ENCODE results near the gene SLC25A19.

Gene SLC25A19

GRCh38 chr17:75326226-75326848 is 37.1 kb upstream of the SLC25A19 start:
- peaks cover 68% of the 10 kb centered on the region for H3K79me2 ChIP-seq (ENCODE audit: control insufficient read depth, low read length)
- H3K27me3 ChIP-seq (ENCODE audit: control insufficient read depth, low read length), result no peaks in the 10 kb centered on the region
- H4K20me1 ChIP-seq (ENCODE audit: control insufficient read depth, insufficient read depth, low read depth, low read length), result no peaks in the 10 kb centered on the region
- H3K4me2 ChIP-seq (ENCODE audit: low read length), result no peak overlapping the region
- H3K27ac ChIP-seq (ENCODE audit: low read depth, low read length), result no peak overlapping the region
- H3K36me3 ChIP-seq (ENCODE audit: control insufficient read depth, low read length), result peaks cover 67% of the 10 kb centered on the region
- no peaks in the 10 kb centered on the region for H3K9me2 ChIP-seq (replicated peaks; ENCODE audit: control insufficient read depth, low read length)
- TF ChIP-seq EZH2phosphoT487 (IDR thresholded peaks at IDR 0.05; ENCODE audit: borderline replicate concordance, low read length), result no peak
- TF ChIP-seq, protein P1, sequence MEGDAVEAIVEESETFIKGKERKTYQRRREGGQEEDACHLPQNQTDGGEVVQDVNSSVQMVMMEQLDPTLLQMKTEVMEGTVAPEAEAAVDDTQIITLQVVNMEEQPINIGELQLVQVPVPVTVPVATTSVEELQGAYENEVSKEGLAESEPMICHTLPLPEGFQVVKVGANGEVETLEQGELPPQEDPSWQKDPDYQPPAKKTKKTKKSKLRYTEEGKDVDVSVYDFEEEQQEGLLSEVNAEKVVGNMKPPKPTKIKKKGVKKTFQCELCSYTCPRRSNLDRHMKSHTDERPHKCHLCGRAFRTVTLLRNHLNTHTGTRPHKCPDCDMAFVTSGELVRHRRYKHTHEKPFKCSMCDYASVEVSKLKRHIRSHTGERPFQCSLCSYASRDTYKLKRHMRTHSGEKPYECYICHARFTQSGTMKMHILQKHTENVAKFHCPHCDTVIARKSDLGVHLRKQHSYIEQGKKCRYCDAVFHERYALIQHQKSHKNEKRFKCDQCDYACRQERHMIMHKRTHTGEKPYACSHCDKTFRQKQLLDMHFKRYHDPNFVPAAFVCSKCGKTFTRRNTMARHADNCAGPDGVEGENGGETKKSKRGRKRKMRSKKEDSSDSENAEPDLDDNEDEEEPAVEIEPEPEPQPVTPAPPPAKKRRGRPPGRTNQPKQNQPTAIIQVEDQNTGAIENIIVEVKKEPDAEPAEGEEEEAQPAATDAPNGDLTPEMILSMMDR (IDR thresholded peaks at IDR 0.05; ENCODE audit: low read depth, low read length, poor library complexity, severe bottlenecking), result no peak
- H3K4me1 ChIP-seq (ENCODE audit: control insufficient read depth, low read length), result peaks cover 43% of the 10 kb centered on the region
- H3F3A ChIP-seq (ENCODE audit: control insufficient read depth, insufficient read depth), result peaks cover 29% of the 10 kb centered on the region
- H3K9me3 ChIP-seq (ENCODE audit: control insufficient read depth, insufficient read depth, low read length), result no peaks in the 10 kb centered on the region
- no peak overlapping the region for H3K4me3 ChIP-seq (ENCODE audit: low read length)

GRCh38 chr17:75325827-75326225 is 36.6 kb upstream of the SLC25A19 start:
- Histone ChIP-seq H3K79me2 (ENCODE audit: control insufficient read depth, low read length) (peaks cover 65% of the 10 kb centered on the region), H3K27ac (ENCODE audit: low read depth, low read length) (no peak overlapping the region), H4K20me1 (ENCODE audit: control insufficient read depth, insufficient read depth, low read depth, low read length) (no peaks in the 10 kb centered on the region), H3K9me3 (ENCODE audit: control insufficient read depth, insufficient read depth, low read length) (no peaks in the 10 kb centered on the region), H3K4me2 (ENCODE audit: low read length) (no peak overlapping the region), H3F3A (ENCODE audit: control insufficient read depth, insufficient read depth) (peaks cover 29% of the 10 kb centered on the region), H3K4me3 (ENCODE audit: low read length) (no peak overlapping the region), H3K36me3 (ENCODE audit: control insufficient read depth, low read length) (peaks cover 67% of the 10 kb centered on the region), H3K27me3 (ENCODE audit: control insufficient read depth, low read length) (no peaks in the 10 kb centered on the region), H3K9me2 (replicated peaks; ENCODE audit: control insufficient read depth, low read length) (no peaks in the 10 kb centered on the region), H3K4me1 (ENCODE audit: control insufficient read depth, low read length) (peaks cover 48% of the 10 kb centered on the region)
- TF ChIP-seq, protein P1 (IDR thresholded peaks at IDR 0.05; ENCODE audit: low read depth, low read length, poor library complexity, severe bottlenecking), result no peak

- Histone ChIP-seq H3K9me3 (ENCODE audit: control insufficient read depth, insufficient read depth, low read length) (no peaks in the 10 kb centered on the region), H3K4me3 (ENCODE audit: low read length) (no peak overlapping the region), H4K20me1 (ENCODE audit: control insufficient read depth, insufficient read depth, low read depth, low read length) (no peaks in the 10 kb centered on the region), H3K9me2 (replicated peaks; ENCODE audit: control insufficient read depth, low read length) (no peaks in the 10 kb centered on the region), H3K27ac (ENCODE audit: low read depth, low read length) (0 out of 2 replicates have a peak overlapping the region, but pooled peaks have one; percentile 19), H3K4me1 (ENCODE audit: control insufficient read depth, low read length) (peaks cover 53% of the 10 kb centered on the region), H3F3A (ENCODE audit: control insufficient read depth, insufficient read depth) (peaks cover 31% of the 10 kb centered on the region), H3K27me3 (ENCODE audit: control insufficient read depth, low read length) (no peaks in the 10 kb centered on the region), H3K36me3 (ENCODE audit: control insufficient read depth, low read length) (peaks cover 67% of the 10 kb centered on the region), H3K4me2 (ENCODE audit: low read length) (no peak overlapping the region), H3K79me2 (ENCODE audit: control insufficient read depth, low read length) (peaks cover 64% of the 10 kb centered on the region)
- TF ChIP-seq, protein P1 (IDR thresholded peaks at IDR 0.05; ENCODE audit: low read depth, low read length, poor library complexity, severe bottlenecking), result no peak
- no peak for TF ChIP-seq EZH2phosphoT487 (IDR thresholded peaks at IDR 0.05; ENCODE audit: borderline replicate concordance, low read length)
Observed at GRCh38 chr17:75325348-75325747, 36.1 kb upstream of the SLC25A19 start.

All from DOHH2 (cell line).